ENCODE data around the gene SEL1L2. TPM values are rescaled to one million over a fixed set of nuclear protein-coding genes. Genes with fewer than 3 reads are reported as not detected.

Gene SEL1L2
- total RNA-seq, 1 experiment from 2014 or later: not detected

GRCh38 chr20:13814672-13815071, 175.7 kb downstream of the SEL1L2 start:
- no TSS peak for BruUV-seq (replicated peaks)
- Histone ChIP-seq H3K27ac (ENCODE audit: low read depth, low read length, poor library complexity, severe bottlenecking) (no peak overlapping the region), H3K9me3 (ENCODE audit: low read depth, low read length, poor library complexity, severe bottlenecking) (no peaks in the 10 kb centered on the region), H3K4me3 (ENCODE audit: low read depth, low read length, poor library complexity, severe bottlenecking) (no peak overlapping the region), H3K36me3 (ENCODE audit: insufficient read depth, low read length, poor library complexity, severe bottlenecking) (peaks cover 76% of the 10 kb centered on the region), H3K4me1 (ENCODE audit: insufficient read depth, low read length, poor library complexity, severe bottlenecking) (no peaks in the 10 kb centered on the region), H3K27me3 (replicated peaks; ENCODE audit: insufficient read depth, low read depth, low read length, poor library complexity) (no peaks in the 10 kb centered on the region)
- ChIA-PET CTCF (no interaction called here), POLR2A (ENCODE audit: low non-redundant PET) (no interaction called here)
- TF ChIP-seq CTCF (conservative IDR thresholded peaks at IDR 0.05; ENCODE audit: low read depth, low read length): no peak
- no peak for TF ChIP-seq EZH2 (IDR thresholded peaks at IDR 0.05; ENCODE audit: borderline replicate concordance, low read depth, low read length, poor library complexity, severe bottlenecking)
- no peak for DNase-seq (ENCODE audit: low spot score)
- intact Hi-C loops (cut with micrococcal nuclease; ENCODE audit: unreplicated experiment): no loop called here

- Histone ChIP-seq H3K4me3 (ENCODE audit: low read depth, low read length, poor library complexity, severe bottlenecking) (no peak overlapping the region), H3K9me3 (ENCODE audit: low read depth, low read length, poor library complexity, severe bottlenecking) (no peaks in the 10 kb centered on the region), H3K27ac (ENCODE audit: low read depth, low read length, poor library complexity, severe bottlenecking) (no peak overlapping the region), H3K27me3 (replicated peaks; ENCODE audit: insufficient read depth, low read depth, low read length, poor library complexity) (no peaks in the 10 kb centered on the region), H3K4me1 (ENCODE audit: insufficient read depth, low read length, poor library complexity, severe bottlenecking) (no peaks in the 10 kb centered on the region), H3K36me3 (ENCODE audit: insufficient read depth, low read length, poor library complexity, severe bottlenecking) (peaks cover 83% of the 10 kb centered on the region)
- TF ChIP-seq CTCF (conservative IDR thresholded peaks at IDR 0.05; ENCODE audit: low read depth, low read length) (no peak), EZH2 (IDR thresholded peaks at IDR 0.05; ENCODE audit: borderline replicate concordance, low read depth, low read length, poor library complexity, severe bottlenecking) (no peak)
- ChIA-PET POLR2A (ENCODE audit: low non-redundant PET) (no interaction called here), CTCF (no interaction called here)
- intact Hi-C loops (cut with micrococcal nuclease; ENCODE audit: unreplicated experiment): no loop called here
- no peak for DNase-seq (ENCODE audit: low spot score)
- BruUV-seq (replicated peaks): no TSS peak
These were observed 176.5 kb downstream of the SEL1L2 start for GRCh38 chr20:13813910-13814309.

GRCh38 chr20:13810446-13810845, 180.0 kb downstream of the SEL1L2 start:
- no peak for TF ChIP-seq EZH2 (IDR thresholded peaks at IDR 0.05; ENCODE audit: borderline replicate concordance, low read depth, low read length, poor library complexity, severe bottlenecking)
- TF ChIP-seq CTCF (conservative IDR thresholded peaks at IDR 0.05; ENCODE audit: low read depth, low read length): no peak
- POLR2A ChIA-PET (ENCODE audit: low non-redundant PET): no interaction called here
- intact Hi-C loops (cut with micrococcal nuclease; ENCODE audit: unreplicated experiment): no loop called here
- no peak for DNase-seq (ENCODE audit: low spot score)
- H3K4me3 ChIP-seq (ENCODE audit: low read depth, low read length, poor library complexity, severe bottlenecking): no peak overlapping the region
- no TSS peak for BruUV-seq (replicated peaks)
- H3K27ac ChIP-seq (ENCODE audit: low read depth, low read length, poor library complexity, severe bottlenecking): no peak overlapping the region
- H3K27me3 ChIP-seq (replicated peaks; ENCODE audit: insufficient read depth, low read depth, low read length, poor library complexity): no peaks in the 10 kb centered on the region
- CTCF ChIA-PET: no interaction called here
- no peaks in the 10 kb centered on the region for H3K9me3 ChIP-seq (ENCODE audit: low read depth, low read length, poor library complexity, severe bottlenecking)
- peaks cover 75% of the 10 kb centered on the region for H3K36me3 ChIP-seq (ENCODE audit: insufficient read depth, low read length, poor library complexity, severe bottlenecking)
- no peaks in the 10 kb centered on the region for H3K4me1 ChIP-seq (ENCODE audit: insufficient read depth, low read length, poor library complexity, severe bottlenecking)

Measured in A673 (cell line).